NOMO-1 treated with DMSO at 0.1 percent for 48 hours (cell line): Measurements from ENCODE around the gene ATG7.
"Not testable (repeated sequence)": the region's sequence is repeated elsewhere in the genome, so short reads cannot be mapped to it uniquely, and the experiment has no call there.

Source experiments
- DNase-seq: peaks from one replicate; lab custom pipeline; 2025; ENCODE audit not compliant: unreplicated experiment; lab: John Stamatoyannopoulos, UW

Gene ATG7

GRCh38 chr3:11564577-11565001 lies 292.4 kb downstream of the ATG7 start:
- DNase-seq: no peak

- DNase-seq: no peak
These were observed 292.9 kb downstream of the ATG7 start for GRCh38 chr3:11565072-11565471.

DNA sequence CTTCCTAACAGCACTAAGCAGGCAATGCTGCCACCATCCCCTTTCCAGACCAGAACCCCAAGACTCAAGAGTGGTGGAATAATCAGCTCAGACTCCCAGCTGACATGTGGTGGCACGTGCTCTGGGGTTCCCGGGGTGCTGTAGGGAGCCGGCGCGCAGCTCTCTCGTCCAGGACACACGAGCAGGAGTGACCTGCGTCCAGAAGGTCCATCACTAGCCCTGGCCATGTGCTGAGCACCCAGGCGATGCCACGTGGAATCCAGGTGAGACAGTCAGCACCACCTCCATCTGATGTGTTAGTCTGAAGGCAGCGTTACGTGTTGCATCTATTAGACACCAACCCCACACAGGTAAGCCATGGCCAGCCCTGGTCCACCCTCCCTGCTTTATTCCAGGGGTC lies 293.3 kb downstream of the ATG7 start:
- DNase-seq: no peak

DNA sequence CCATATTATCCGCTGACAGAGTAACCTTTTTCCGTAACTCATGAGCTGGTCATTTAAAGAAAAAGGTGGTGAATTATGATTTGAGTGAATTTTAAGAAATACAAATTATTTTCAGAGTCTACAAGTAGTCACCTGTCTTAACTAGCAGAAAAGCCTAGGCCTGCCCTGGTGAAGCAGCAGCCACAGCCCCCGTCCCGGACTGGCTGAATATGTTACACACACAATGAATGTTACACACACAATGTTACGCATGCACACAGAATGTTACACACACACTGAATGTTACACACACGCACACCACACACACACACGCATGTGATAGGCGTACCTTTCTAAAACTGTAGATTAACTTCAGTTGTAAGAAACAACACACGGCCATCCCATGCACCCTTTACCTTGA lies 293.7 kb downstream of the ATG7 start:
- no peak for DNase-seq

DNA sequence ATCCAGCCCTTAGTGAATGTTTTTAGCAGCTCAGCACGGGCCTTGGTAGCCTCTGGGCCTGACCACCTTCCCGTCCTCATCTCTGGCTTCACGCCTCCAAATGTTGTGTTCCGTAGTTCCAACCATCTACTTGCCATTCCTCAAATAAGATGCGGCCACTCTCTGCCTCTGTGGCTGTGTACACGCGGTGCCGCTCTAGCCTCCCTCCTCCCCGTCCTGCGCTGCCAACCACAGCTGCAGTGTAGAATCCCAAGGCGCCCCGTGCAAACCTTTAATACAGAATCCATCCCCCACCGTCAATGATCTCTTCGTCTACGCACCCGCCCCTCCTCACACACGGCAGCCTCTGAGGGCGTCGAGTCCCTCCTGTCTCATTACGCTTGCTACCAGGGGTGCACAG lies 294.3 kb downstream of the ATG7 start:
- no peak for DNase-seq

GRCh38 chr3:11566916-11567315 lies 294.7 kb downstream of the ATG7 start:
- DNase-seq: no peak

GRCh38 chr3:11567516-11568467 lies 295.6 kb downstream of the ATG7 start:
- DNase-seq: no peak

DNA sequence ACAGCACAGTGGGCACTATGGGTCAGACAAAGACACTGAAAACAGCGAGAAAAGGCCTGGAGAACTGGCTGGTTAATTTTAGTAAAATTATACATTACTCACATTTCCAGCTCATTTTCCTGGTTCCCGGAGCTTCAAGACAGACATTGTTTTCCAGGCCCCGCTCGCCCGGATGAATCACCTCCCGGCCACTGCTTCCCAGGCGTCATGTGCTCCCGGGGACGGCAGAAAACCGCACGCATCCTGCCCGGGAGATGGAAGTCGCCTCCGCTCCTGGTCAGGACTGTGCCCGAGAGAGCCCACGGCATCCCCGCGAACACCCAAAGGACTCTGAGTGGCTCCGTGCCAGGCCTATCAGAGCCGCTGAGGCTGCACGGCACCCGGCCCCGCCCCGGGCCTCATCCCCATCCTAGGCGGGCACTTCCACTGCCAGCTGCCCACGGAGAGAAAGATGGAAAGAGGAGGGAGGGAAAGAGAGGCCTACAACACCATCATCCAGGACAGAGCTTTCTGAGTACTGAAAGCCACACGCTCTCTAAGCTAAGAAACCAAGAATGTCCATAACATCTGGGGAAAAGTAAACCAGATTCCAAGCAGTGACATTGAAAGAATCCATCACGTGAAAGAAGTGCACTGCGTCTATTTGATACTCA lies 296.4 kb downstream of the ATG7 start:
- DNase-seq: no peak

GRCh38 chr3:11569156-11569741 lies 297.1 kb downstream of the ATG7 start:
- DNase-seq: no peak

DNA sequence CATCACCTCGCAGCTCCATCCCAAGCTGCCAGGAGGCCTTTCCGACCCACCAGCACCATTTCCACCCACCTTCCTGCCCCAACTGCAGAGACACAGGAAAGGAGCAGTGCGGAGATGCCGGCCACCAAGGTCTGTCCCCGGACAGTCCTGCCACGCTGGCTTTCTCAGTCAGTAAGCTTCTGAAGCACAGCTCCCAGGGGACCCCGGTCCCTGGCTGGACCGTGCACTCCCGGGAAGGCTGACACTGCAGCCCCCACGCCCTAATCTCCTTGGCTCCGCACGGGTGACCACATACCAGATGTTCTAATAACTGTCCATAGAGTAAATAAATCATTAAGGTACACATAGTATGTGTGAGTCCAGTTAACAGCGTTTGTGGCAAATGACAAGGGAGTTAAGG lies 298.1 kb downstream of the ATG7 start:
- DNase-seq: no peak

- DNase-seq: no peak
These were observed 298.7 kb downstream of the ATG7 start for GRCh38 chr3:11570789-11571495.

GRCh38 chr3:11572660-11573059 lies 300.5 kb downstream of the ATG7 start:
- not testable (repeated sequence) for DNase-seq

DNA sequence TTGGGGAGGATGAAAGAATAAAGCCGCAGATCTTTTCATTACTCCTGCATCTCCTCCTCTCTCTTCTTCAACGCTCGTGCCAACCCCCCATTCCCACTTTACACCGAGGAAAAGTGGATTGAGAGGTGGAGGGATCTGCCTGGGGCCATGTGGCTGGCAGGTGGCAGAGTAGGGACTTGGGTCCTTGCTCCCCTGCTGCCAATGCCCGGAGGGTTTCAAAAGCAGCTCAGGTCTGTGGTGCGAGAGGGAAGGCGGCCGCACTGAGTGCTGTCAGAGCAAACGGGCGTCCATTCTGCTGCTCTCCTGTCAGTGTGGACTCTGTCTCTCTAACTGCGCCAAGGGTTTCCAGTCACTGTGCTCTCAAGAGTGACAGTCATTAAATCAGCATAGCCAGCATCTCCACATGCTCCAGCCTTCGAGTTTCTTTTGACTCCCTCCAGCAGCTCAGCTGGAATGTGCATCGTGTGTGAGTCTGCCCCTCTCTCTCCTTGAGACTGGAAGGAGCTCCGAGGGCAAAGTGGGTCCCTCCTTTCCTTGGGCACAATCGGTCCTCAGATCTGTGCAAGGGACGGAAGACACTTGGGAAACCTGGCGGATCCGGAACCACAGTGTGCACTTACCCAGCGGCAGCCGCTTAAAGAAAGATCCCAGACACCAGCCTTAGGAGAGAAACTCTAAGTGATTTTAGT lies 302.9 kb downstream of the ATG7 start:
- DNase-seq: no peak

DNA sequence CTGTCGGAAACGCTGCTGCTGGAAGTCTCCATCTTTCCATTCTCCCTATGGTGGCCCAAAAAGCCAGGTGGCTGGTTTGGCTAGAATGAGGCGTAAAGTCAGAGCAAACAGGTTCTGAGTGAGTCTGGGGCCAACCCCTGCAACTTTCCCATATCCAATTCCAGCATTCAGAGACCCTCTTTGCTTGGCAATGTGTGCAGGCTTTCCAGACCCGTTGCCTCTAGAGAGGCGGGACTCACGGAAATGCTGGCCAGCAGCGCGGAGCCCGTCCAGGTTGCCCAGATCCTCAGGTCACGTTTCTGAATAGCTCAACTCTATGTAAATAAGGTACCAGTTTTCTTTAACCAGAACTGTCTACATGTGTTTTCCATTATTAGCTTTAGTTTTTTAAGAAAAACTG lies 303.5 kb downstream of the ATG7 start:
- no peak for DNase-seq

GRCh38 chr3:11576453-11576852 lies 304.3 kb downstream of the ATG7 start:
- no peak for DNase-seq

GRCh38 chr3:11578169-11578568 lies 306.0 kb downstream of the ATG7 start:
- DNase-seq: no peak

DNA sequence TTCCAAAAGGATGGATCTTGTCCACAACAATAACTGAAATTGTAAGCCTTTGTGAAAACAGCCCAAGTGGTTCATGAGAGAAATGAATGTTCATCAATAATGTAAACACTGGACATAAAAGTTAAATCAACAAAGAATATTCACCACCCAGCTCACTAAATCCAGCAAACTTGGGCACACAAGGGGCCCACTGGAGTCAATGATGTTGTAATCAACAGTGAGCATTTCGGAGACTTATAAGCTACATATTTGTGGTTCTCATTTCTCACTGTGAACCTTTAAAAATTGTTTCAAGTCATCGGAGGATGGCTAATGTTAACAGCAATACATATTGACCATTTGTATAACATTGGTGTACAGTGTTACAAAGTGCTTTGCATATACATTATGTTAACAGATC lies 308.4 kb downstream of the ATG7 start:
- no peak for DNase-seq

DNA sequence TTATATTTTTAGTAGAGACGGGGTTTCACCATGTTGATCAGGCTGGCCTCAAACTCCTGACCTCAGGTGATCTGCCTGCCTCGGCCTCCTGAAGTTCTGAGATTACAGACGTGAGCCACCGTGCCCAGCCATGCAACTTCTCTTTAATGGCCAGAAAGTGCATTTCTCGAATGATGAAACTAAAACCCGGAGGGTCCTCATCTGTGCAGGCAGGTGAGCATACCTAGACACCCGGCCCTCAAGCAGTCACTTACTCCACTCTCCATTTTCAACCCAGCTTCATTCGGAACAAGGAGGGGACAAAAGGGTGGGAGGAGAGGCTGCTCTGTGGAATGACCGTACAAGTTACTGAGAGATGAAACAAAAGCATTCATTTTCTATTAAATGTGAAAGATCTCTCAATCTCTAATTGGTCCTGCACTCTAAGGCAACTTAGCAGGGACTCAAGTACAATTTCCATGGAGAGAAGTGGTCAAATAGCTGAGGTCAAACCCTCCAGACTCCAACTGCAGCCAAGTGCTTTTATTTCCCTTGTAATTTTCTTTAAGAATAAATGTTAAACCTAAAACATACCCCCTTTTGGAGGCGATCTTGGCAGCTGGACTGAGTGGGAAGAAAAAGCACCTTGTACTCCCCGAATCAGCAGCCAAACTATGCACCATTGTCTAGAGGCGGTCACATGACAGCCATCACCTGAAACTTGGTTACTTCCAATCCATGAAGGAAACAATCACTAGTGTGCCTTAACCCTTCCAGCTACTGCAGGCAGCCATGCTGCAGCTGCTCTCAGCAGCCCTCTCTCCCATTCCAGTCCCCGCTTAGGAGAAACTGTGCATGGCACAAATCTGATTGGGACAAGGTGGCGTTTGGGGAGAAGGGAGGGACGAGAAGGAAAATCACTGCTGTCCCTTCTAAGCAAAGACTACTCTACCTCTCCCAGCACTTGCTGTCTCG lies 309.3 kb downstream of the ATG7 start:
- no peak for DNase-seq

GRCh38 chr3:11582191-11582968 lies 310.2 kb downstream of the ATG7 start:
- peak; percentile 14 for DNase-seq
